ENCODE results near the gene NFKBIA.

Gene NFKBIA

DNA sequence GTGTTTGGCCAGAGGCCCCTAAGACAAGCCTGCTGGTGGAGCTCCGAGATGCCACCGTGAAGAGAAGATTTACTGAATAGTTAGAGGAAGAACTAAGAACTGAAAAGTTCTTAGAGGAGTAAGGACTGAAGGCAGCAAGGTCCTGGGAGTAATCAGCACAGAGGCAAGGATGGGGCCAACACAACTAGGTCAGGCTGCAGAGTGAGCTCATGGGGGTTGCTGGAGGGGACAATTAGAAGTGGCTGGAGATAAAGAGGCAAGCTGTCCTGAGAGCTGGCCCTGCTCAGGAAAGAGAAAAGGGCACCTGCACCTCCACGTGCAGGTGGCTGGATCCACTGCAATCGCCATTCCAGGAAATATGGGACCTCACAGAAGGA is 52.7 kb downstream of the NFKBIA start:
- in situ Hi-C loops (cut with MboI; ENCODE audit: low sequenced_read_pairs): no loop called here

Measured in HL-60/S4 (cell line).